GM12878 (cell line): Measurements from ENCODE around the gene CRACDL. TPM values are rescaled to one million over a fixed set of nuclear protein-coding genes. Genes with fewer than 3 reads are reported as not detected.

ENCODE experiments used
- ATAC-seq: fragments of 200-7000 bp; cut with Tn5 transposase; 3 replicates; pipeline ENCODE4 v1.9.1; 2020; ENCODE audit warnings: mild to moderate bottlenecking, moderate library complexity
- BruUV-seq: library from RNA; stranded (reverse); fragments of 400-500 nt; replicated peaks from 2 replicates; lab custom pipeline; 2021; lab: Mats Ljungman, UMichigan
- CTCF ChIA-PET: fragments of 300-600 bp; sonication (Branson Sonifier 250); formaldehyde crosslinking; extraction: SDS; loops from one replicate; lab custom pipeline; 2021; ENCODE audit warnings: inconsistent platforms; lab: Yijun Ruan, JAX
- POLR2A ChIA-PET: fragments of 350-600 bp; formaldehyde crosslinking; extraction: SDS; loops from one replicate; lab custom pipeline; 2021; ENCODE audit warnings: inconsistent platforms; lab: Charles Lee
- RAD21 ChIA-PET: fragments of 300-600 bp; sonication (Branson Sonifier 250); formaldehyde crosslinking; loops from one replicate; lab custom pipeline; 2023; ENCODE audit warnings: antibody characterized with exemption; ENCODE audit not compliant: unreplicated experiment; lab: Charles Lee
- SMC1A ChIA-PET: fragments of 300-600 bp; sonication (Branson Sonifier 250); formaldehyde crosslinking; loops from one replicate; lab custom pipeline; 2023; ENCODE audit not compliant: unreplicated experiment, uncharacterized antibody; lab: Charles Lee
- DNase-seq: peaks from one replicate; pipeline ENCODE4 v3.0.0-alpha.2; 2011; ENCODE audit warnings: low read depth, low spot score
- FAIRE-seq: peaks from 3 replicates; lab custom pipeline; 2011; peaks lifted over from hg19 to GRCh38; lab: Jason Lieb, UNC
- H2AFZ ChIP-seq: 2 replicates; pipeline ENCODE4 v1.6.0; 2011; ENCODE audit warnings: low read depth, low read length, control low read depth; ENCODE audit not compliant: control insufficient read depth
- H3K27ac ChIP-seq: 2 replicates; pipeline ENCODE4 v1.5.1; 2011; ENCODE audit warnings: control low read depth; ENCODE audit not compliant: control insufficient read depth, insufficient read depth
- H3K27me3 ChIP-seq, 2 experiments: replicated peaks in 1 of 2; 2 replicates each; pipeline versions ENCODE4 v1.6.0 to v1.6.1; 2011; ENCODE audit warnings: low read length in 1 of 2; ENCODE audit not compliant: control insufficient read depth in 2 of 2, insufficient read depth in 2 of 2
- H3K36me3 ChIP-seq, 2 experiments: 2 replicates each; pipeline ENCODE4 v1.5.1; 2011; ENCODE audit warnings: low read length in 1 of 2; ENCODE audit not compliant: control insufficient read depth in 2 of 2, insufficient read depth in 2 of 2
- H3K4me1 ChIP-seq: 2 replicates; pipeline ENCODE4 v1.6.1; 2011; ENCODE audit warnings: mild to moderate bottlenecking, low read length, moderate library complexity, mixed read lengths; ENCODE audit not compliant: control insufficient read depth, insufficient read depth
- H3K4me2 ChIP-seq: 2 replicates; pipeline ENCODE4 v1.6.0; 2011; ENCODE audit warnings: control low read depth; ENCODE audit not compliant: control insufficient read depth, insufficient read depth
- H3K4me3 ChIP-seq: fragments of 200-600 bp; sonication (generic); 2 replicates; pipeline ENCODE4 v1.5.1; 2016
- H3K79me2 ChIP-seq: 2 replicates; pipeline ENCODE4 v1.6.0; 2011; ENCODE audit warnings: low read length; ENCODE audit not compliant: control insufficient read depth, insufficient read depth
- H3K9ac ChIP-seq: 2 replicates; pipeline ENCODE4 v1.8.0; 2011; ENCODE audit warnings: low read length, control low read depth, mixed read lengths; ENCODE audit not compliant: control insufficient read depth, insufficient read depth
- H3K9me3 ChIP-seq: replicated peaks from 3 replicates; pipeline ENCODE4 v1.5.1; 2011; ENCODE audit warnings: mild to moderate bottlenecking, low read length; ENCODE audit not compliant: control insufficient read depth, insufficient read depth
- H4K20me1 ChIP-seq: 2 replicates; pipeline ENCODE4 v1.6.0; 2011; ENCODE audit not compliant: control insufficient read depth, insufficient read depth
- BHLHE40 ChIP-seq, 2 experiments: fragments of 450-650 bp in 1 of 2; IDR thresholded peaks; 2 replicates each; pipeline ENCODE4 v1.6.1; 2011 to 2017; ENCODE audit warnings: low read depth in 2 of 2, borderline replicate concordance in 1 of 2, improper control_type of control experiment in 1 of 2, low read length in 1 of 2, mild to moderate bottlenecking in 1 of 2
- CHD4 ChIP-seq: fragments of 200-600 bp; sonication (generic); IDR thresholded peaks from 2 replicates; pipeline ENCODE4 v1.6.1; 2016; ENCODE audit warnings: mild to moderate bottlenecking
- NBN ChIP-seq: fragments of 450-650 bp; IDR thresholded peaks from 2 replicates; pipeline ENCODE4 v1.6.1; 2016
- NFIC ChIP-seq: IDR thresholded peaks from 2 replicates; pipeline ENCODE4 v1.6.1; 2012; ENCODE audit warnings: low read depth, mild to moderate bottlenecking, inconsistent platforms, low read length, moderate library complexity
- NRF1 ChIP-seq: conservative IDR thresholded peaks from 2 replicates; pipeline ENCODE4 v1.6.1; 2011; ENCODE audit warnings: mild to moderate bottlenecking, low read depth, low read length, improper control_type of control experiment
- SMC3 ChIP-seq: IDR thresholded peaks from 2 replicates; pipeline ENCODE4 v1.6.1; 2011; ENCODE audit warnings: low read length, improper control_type of control experiment, borderline replicate concordance
- SPI1 ChIP-seq: IDR thresholded peaks from 2 replicates; pipeline ENCODE4 v1.6.1; 2011; ENCODE audit warnings: low read depth, mild to moderate bottlenecking, low read length, moderate library complexity, borderline replicate concordance; ENCODE audit not compliant: insufficient read depth
- SREBF2 ChIP-seq: IDR thresholded peaks from 2 replicates; pipeline ENCODE4 v1.6.1; 2012; ENCODE audit warnings: mild to moderate bottlenecking, low read length
- SUZ12 ChIP-seq: fragments of 200-600 bp; sonication (generic); IDR thresholded peaks from one replicate; pipeline ENCODE4 v1.6.1; 2018; ENCODE audit warnings: antibody characterized with exemption, mild to moderate bottlenecking; ENCODE audit not compliant: unreplicated experiment
- WGBS: methylation state at CpG from one replicate; pipeline ENCODE4 v1.1.6; 2016; ENCODE audit warnings: low lambda C conversion rate; ENCODE audit not compliant: insufficient replicate concordance, insufficient coverage; ENCODE audit errors: missing lambda C conversion rate; 5-methylcytosine and 5-hydroxymethylcytosine counted together
- in situ Hi-C: fragments of 300-500 bp; cut with MboI; formaldehyde crosslinking; loops from 9 replicates; pipeline ENCODE4 v1.14.3; 2018; ENCODE audit warnings: mixed read lengths
- intact Hi-C: fragments of 100-400 bp; cut with micrococcal nuclease; formaldehyde crosslinking; loops from one replicate; pipeline ENCODE4 v1.14.2; 2022; ENCODE audit not compliant: unreplicated experiment
- polyA plus RNA-seq, 11 experiments: library from polyadenylated mRNA; depleted of rRNA in 4 of 11; unstranded in 6 of 11; stranded (reverse) in 5 of 11; fragments of >200 nt; fragmentation: Nextera tagmentation in 4 of 11; fragmentation: Illumina TruSeq in 1 of 11; extraction: Ambion mirVana in 4 of 11; extraction: Trizol in 1 of 11; gene quantifications; 1 replicate in 1 of 11; 2 replicates in 10 of 11; pipeline versions ENCODE4 v1.2.1 to v1.2.3, GENCODE V29; 2011 to 2016; ENCODE audit warnings: inconsistent platforms in 2 of 11, missing spikeins in 2 of 11, low read depth in 1 of 11
- total RNA-seq, 4 experiments: library from RNA; depleted of rRNA in 3 of 4; stranded (reverse); fragments of >200 nt in 3 of 4; fragmentation: Illumina TruSeq in 1 of 4; extraction: Trizol in 1 of 4; gene quantifications; 2 replicates each; pipeline versions ENCODE4 v1.2.1 to v1.2.3, GENCODE V29; 2013 to 2021
- TF ChIP-seq, protein P1 (sequence below): fragments of 450-650 bp; IDR thresholded peaks from 2 replicates; pipeline ENCODE4 v1.6.1; 2017; ENCODE audit warnings: antibody characterized with exemption, mild to moderate bottlenecking, moderate library complexity
- TF ChIP-seq, protein P2 (sequence below): fragments of 450-650 bp; IDR thresholded peaks from 2 replicates; pipeline ENCODE4 v1.6.1; 2016; ENCODE audit warnings: mild to moderate bottlenecking, moderate library complexity, borderline replicate concordance
- TF ChIP-seq, protein P3 (sequence below): fragments of 450-650 bp; IDR thresholded peaks from 2 replicates; pipeline ENCODE4 v1.6.1; 2016; ENCODE audit warnings: mild to moderate bottlenecking

CRACDL gene
- total and polyA plus RNA-seq, 10 of the 15 experiments (the other 5 are each of a cell fraction or from before 2014, with no cell fraction given) = 0.03 to 0.72 (median 0.14) TPM

DNA sequence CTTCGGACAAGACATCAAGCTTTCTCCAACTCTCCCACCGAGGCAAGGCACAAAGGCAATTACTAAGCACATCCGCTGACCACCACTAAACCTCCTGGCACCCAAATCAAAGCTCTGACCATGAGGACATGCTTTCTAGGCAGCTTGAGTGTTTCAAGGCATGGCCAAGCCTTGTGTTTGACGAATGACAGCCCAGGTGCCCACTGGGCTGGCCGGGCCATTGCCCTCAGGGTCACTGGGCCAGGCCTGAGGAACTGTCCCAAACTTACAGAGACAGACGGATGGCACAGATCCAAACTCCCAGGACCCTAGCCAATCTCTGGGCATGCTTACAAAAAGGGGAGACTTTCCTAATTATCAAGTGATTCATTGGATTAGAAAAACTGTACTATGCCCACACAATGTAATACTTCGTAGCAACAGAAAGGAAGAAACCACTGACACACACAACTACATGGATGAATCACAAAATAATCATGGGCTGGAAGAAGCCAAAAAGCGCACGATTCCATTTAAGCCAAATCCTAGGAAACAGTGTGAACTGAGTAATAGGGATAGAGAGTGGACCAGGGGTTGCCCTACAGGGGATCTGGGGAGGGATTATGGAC, 20.2 kb downstream of the CRACDL start (continued):
- TF ChIP-seq, protein P1, sequence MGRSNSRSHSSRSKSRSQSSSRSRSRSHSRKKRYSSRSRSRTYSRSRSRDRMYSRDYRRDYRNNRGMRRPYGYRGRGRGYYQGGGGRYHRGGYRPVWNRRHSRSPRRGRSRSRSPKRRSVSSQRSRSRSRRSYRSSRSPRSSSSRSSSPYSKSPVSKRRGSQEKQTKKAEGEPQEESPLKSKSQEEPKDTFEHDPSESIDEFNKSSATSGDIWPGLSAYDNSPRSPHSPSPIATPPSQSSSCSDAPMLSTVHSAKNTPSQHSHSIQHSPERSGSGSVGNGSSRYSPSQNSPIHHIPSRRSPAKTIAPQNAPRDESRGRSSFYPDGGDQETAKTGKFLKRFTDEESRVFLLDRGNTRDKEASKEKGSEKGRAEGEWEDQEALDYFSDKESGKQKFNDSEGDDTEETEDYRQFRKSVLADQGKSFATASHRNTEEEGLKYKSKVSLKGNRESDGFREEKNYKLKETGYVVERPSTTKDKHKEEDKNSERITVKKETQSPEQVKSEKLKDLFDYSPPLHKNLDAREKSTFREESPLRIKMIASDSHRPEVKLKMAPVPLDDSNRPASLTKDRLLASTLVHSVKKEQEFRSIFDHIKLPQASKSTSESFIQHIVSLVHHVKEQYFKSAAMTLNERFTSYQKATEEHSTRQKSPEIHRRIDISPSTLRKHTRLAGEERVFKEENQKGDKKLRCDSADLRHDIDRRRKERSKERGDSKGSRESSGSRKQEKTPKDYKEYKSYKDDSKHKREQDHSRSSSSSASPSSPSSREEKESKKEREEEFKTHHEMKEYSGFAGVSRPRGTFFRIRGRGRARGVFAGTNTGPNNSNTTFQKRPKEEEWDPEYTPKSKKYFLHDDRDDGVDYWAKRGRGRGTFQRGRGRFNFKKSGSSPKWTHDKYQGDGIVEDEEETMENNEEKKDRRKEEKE = no peak
- no peak for TF ChIP-seq SUZ12

DNA sequence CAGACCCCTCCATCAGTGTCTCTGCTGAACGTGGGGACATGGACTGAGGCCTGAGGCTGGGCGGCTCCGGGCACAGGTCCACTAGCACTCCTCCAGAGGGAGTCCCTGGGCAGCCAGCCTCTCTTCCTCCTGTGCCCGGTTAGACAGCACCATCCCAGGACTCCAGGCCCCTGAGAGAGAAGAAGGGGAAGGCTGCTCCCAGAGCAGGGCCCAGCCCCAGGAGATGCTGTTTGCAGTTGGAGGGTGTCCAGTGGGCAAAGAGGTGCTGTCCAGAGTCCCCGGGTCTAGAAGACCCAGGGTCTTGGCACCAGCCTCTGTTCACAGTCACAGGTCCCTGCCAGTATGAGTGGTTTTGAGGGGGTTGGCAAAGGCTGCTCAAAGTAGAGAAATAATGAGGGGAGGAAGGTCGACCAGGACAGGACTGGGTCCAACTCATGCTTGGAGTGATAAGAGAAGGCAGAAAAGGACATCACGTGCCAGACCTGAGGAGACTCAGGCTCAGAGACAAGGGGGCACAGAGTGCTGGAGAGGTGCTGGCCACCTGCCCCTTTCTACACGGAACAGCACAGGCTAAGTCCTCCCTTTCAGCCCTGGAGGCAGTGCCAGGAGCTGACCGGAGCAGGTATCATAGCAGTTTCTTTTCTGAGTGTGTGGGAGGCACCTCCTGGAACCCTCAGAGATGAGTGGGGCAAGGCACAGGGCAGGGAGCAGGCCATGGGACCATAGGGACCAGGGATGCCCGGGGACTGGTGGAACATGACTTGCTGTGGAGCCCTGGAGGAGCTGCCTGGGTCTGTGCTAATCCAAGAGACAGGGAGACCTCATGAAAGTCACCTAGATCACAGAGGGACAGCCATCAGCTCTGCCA, 21.1 kb downstream of the CRACDL start:
- FAIRE-seq (no peak), DNase-seq (no peak), ATAC-seq (no peak)
- in situ Hi-C loops = no loop called here
- Histone ChIP-seq H4K20me1 (no peaks in the 10 kb centered on the region), H3K27ac (no peak overlapping the region), H3K9me3 (no peaks in the 10 kb centered on the region), H3K4me3 (no peak overlapping the region), H3K79me2 (no peaks in the 10 kb centered on the region), H3K9ac (no peak overlapping the region), H3K4me1 (no peaks in the 10 kb centered on the region), H2AFZ (no peak overlapping the region), H3K36me3 (no peaks in the 10 kb centered on the region), H3K4me2 (no peak overlapping the region), H3K27me3 (peaks cover 2 to 4% of the 10 kb centered on the region in 2 experiments; a peak in 2 of 4 replicates)
- intact Hi-C loops = no loop called here
- SMC1A ChIA-PET = no interaction called here
- WGBS = 7% methylated on average over 10 of the region's 10 CpGs
- BruUV-seq = no TSS peak
- CTCF ChIA-PET = no interaction called here
- RAD21 ChIA-PET = no interaction called here
- POLR2A ChIA-PET = no interaction called here
- TF ChIP-seq CHD4 (no peak), NRF1 (no peak), NBN (no peak), SPI1 (no peak), NFIC (no peak), BHLHE40 (IDR thresholded peaks at IDR 0.05; ENCODE audit: borderline replicate concordance in 1 of 2, low read depth in 2 of 2, low read length in 1 of 2) (no peak), SREBF2 (no peak), SMC3 (no peak)
- TF ChIP-seq, protein P2, sequence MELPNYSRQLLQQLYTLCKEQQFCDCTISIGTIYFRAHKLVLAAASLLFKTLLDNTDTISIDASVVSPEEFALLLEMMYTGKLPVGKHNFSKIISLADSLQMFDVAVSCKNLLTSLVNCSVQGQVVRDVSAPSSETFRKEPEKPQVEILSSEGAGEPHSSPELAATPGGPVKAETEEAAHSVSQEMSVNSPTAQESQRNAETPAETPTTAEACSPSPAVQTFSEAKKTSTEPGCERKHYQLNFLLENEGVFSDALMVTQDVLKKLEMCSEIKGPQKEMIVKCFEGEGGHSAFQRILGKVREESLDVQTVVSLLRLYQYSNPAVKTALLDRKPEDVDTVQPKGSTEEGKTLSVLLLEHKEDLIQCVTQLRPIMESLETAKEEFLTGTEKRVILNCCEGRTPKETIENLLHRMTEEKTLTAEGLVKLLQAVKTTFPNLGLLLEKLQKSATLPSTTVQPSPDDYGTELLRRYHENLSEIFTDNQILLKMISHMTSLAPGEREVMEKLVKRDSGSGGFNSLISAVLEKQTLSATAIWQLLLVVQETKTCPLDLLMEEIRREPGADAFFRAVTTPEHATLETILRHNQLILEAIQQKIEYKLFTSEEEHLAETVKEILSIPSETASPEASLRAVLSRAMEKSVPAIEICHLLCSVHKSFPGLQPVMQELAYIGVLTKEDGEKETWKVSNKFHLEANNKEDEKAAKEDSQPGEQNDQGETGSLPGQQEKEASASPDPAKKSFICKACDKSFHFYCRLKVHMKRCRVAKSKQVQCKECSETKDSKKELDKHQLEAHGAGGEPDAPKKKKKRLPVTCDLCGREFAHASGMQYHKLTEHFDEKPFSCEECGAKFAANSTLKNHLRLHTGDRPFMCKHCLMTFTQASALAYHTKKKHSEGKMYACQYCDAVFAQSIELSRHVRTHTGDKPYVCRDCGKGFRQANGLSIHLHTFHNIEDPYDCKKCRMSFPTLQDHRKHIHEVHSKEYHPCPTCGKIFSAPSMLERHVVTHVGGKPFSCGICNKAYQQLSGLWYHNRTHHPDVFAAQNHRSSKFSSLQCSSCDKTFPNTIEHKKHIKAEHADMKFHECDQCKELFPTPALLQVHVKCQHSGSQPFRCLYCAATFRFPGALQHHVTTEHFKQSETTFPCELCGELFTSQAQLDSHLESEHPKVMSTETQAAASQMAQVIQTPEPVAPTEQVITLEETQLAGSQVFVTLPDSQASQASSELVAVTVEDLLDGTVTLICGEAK = no peak
- TF ChIP-seq, protein P3, sequence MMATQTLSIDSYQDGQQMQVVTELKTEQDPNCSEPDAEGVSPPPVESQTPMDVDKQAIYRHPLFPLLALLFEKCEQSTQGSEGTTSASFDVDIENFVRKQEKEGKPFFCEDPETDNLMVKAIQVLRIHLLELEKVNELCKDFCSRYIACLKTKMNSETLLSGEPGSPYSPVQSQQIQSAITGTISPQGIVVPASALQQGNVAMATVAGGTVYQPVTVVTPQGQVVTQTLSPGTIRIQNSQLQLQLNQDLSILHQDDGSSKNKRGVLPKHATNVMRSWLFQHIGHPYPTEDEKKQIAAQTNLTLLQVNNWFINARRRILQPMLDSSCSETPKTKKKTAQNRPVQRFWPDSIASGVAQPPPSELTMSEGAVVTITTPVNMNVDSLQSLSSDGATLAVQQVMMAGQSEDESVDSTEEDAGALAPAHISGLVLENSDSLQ = no peak
